Measurements from ENCODE around the gene INPP1. TPM values are rescaled to one million over a fixed set of nuclear protein-coding genes. Genes with fewer than 3 reads are reported as not detected.
A peak's percentile ranks its signal among the peaks of the same experiment; 100 is the strongest.

Gene INPP1
- total RNA-seq, 1 donor from 2014 or later, result 41.7 TPM

- no peak for DNase-seq
- TF ChIP-seq CTCF (IDR thresholded peaks at IDR 0.05; ENCODE audit: partially characterized antibody, unreplicated experiment), result no peak
- Mint-ChIP-seq H3K4me1 (ENCODE audit: low read depth, unreplicated experiment) (peaks cover 17% of the 10 kb centered on the region), H3K4me3 (ENCODE audit: unreplicated experiment) (peak overlapping the region; percentile 80), H3K27me3 (ENCODE audit: unreplicated experiment) (peaks cover 4% of the 10 kb centered on the region), H3K36me3 (ENCODE audit: unreplicated experiment) (no peaks in the 10 kb centered on the region), H3K27ac (ENCODE audit: unreplicated experiment) (peak overlapping the region; percentile 96), H3K9me3 (ENCODE audit: unreplicated experiment) (peaks cover 9% of the 10 kb centered on the region)
Measured at GRCh38 chr2:190379249-190379964, 36.0 kb downstream of the INPP1 start.

GRCh38 chr2:190380962-190381412, 37.6 kb downstream of the INPP1 start:
- peaks cover 17% of the 10 kb centered on the region for H3K4me1 Mint-ChIP-seq (ENCODE audit: low read depth, unreplicated experiment)
- H3K36me3 Mint-ChIP-seq (ENCODE audit: unreplicated experiment), result no peaks in the 10 kb centered on the region
- no peak overlapping the region for H3K4me3 Mint-ChIP-seq (ENCODE audit: unreplicated experiment)
- peak overlapping the region; percentile 15 for H3K27ac Mint-ChIP-seq (ENCODE audit: unreplicated experiment)
- no peak for DNase-seq
- H3K9me3 Mint-ChIP-seq (ENCODE audit: unreplicated experiment), result peaks cover 9% of the 10 kb centered on the region
- no peak for TF ChIP-seq CTCF (IDR thresholded peaks at IDR 0.05; ENCODE audit: partially characterized antibody, unreplicated experiment)
- peaks cover 6% of the 10 kb centered on the region for H3K27me3 Mint-ChIP-seq (ENCODE audit: unreplicated experiment)

- no peak for DNase-seq
- H3K27me3 Mint-ChIP-seq (ENCODE audit: unreplicated experiment), result peaks cover 6% of the 10 kb centered on the region
- H3K36me3 Mint-ChIP-seq (ENCODE audit: unreplicated experiment), result no peaks in the 10 kb centered on the region
Measured at GRCh38 chr2:190382851-190383250, 39.5 kb downstream of the INPP1 start.

GRCh38 chr2:190387422-190387821, 44.0 kb downstream of the INPP1 start:
- H3K4me3 Mint-ChIP-seq (ENCODE audit: unreplicated experiment), result no peak overlapping the region
- H3K4me1 Mint-ChIP-seq (ENCODE audit: low read depth, unreplicated experiment), result no peaks in the 10 kb centered on the region
- no peak for DNase-seq
- H3K36me3 Mint-ChIP-seq (ENCODE audit: unreplicated experiment), result no peaks in the 10 kb centered on the region
- TF ChIP-seq CTCF (IDR thresholded peaks at IDR 0.05; ENCODE audit: partially characterized antibody, unreplicated experiment), result no peak
- peaks cover 1% of the 10 kb centered on the region for H3K27me3 Mint-ChIP-seq (ENCODE audit: unreplicated experiment)
- no peak overlapping the region for H3K27ac Mint-ChIP-seq (ENCODE audit: unreplicated experiment)
- peaks cover 3% of the 10 kb centered on the region for H3K9me3 Mint-ChIP-seq (ENCODE audit: unreplicated experiment)

More at GRCh38 chr2:190382851-190383250, 39.5 kb downstream of the INPP1 start:
- no peak for TF ChIP-seq CTCF (IDR thresholded peaks at IDR 0.05; ENCODE audit: partially characterized antibody, unreplicated experiment)
- H3K4me1 Mint-ChIP-seq (ENCODE audit: low read depth, unreplicated experiment), result peaks cover 16% of the 10 kb centered on the region
- H3K27ac Mint-ChIP-seq (ENCODE audit: unreplicated experiment), result no peak overlapping the region
- H3K9me3 Mint-ChIP-seq (ENCODE audit: unreplicated experiment), result peaks cover 8% of the 10 kb centered on the region
- no peak overlapping the region for H3K4me3 Mint-ChIP-seq (ENCODE audit: unreplicated experiment)

- Mint-ChIP-seq H3K4me3 (ENCODE audit: unreplicated experiment) (no peak overlapping the region), H3K4me1 (ENCODE audit: low read depth, unreplicated experiment) (no peaks in the 10 kb centered on the region), H3K27me3 (ENCODE audit: unreplicated experiment) (no peaks in the 10 kb centered on the region), H3K9me3 (ENCODE audit: unreplicated experiment) (no peaks in the 10 kb centered on the region), H3K27ac (ENCODE audit: unreplicated experiment) (no peak overlapping the region), H3K36me3 (ENCODE audit: unreplicated experiment) (no peaks in the 10 kb centered on the region)
- DNase-seq, result no peak
- TF ChIP-seq CTCF (IDR thresholded peaks at IDR 0.05; ENCODE audit: partially characterized antibody, unreplicated experiment), result no peak
Measured at GRCh38 chr2:190396271-190396670, 52.9 kb downstream of the INPP1 start.

Measured in glutamatergic neuron (in vitro differentiated cells).